WTC11 (cell line): ENCODE results near the gene NAGS. TPM values are rescaled to one million over a fixed set of nuclear protein-coding genes. Genes with fewer than 3 reads are reported as not detected.

Source experiments
- ATAC-seq: fragments of 200-7000 bp; cut with Tn5 transposase; 2 replicates; pipeline ENCODE4 v1.10.0; 2021; ENCODE audit warnings: mild to moderate bottlenecking, moderate library complexity
- CTCF ChIA-PET: fragments of 300-600 bp; sonication (Branson Sonifier 250); formaldehyde crosslinking; loops from one replicate; lab custom pipeline; 2021; ENCODE audit warnings: antibody characterized with exemption; lab: Charles Lee
- POLR2A ChIA-PET: fragments of 350-600 bp; sonication (Branson Sonifier 250); formaldehyde crosslinking; loops from one replicate; lab custom pipeline; 2021; ENCODE audit warnings: antibody characterized with exemption; lab: Charles Lee
- DNase-seq: peaks from one replicate; pipeline ENCODE4 v3.0.0; 2021; ENCODE audit warnings: low spot score
- H3K27ac Mint-ChIP-seq: 2 replicates; pipeline ENCODE4 v1.8.0; 2021; ENCODE audit warnings: mixed read lengths
- H3K27me3 Mint-ChIP-seq: 2 replicates; pipeline ENCODE4 v1.8.0; 2021; ENCODE audit warnings: low read depth, mild to moderate bottlenecking, moderate library complexity, mixed read lengths
- H3K36me3 Mint-ChIP-seq: 2 replicates; pipeline ENCODE4 v1.8.0; 2021; ENCODE audit warnings: mixed read lengths
- H3K4me1 Mint-ChIP-seq: 2 replicates; pipeline ENCODE4 v1.8.0; 2022; ENCODE audit warnings: mixed read lengths
- H3K4me3 Mint-ChIP-seq: 2 replicates; pipeline ENCODE4 v1.8.0; 2021; ENCODE audit warnings: mild to moderate bottlenecking, moderate library complexity, mixed read lengths
- H3K9me3 Mint-ChIP-seq: 2 replicates; pipeline ENCODE4 v1.8.0; 2021; ENCODE audit warnings: mixed read lengths
- AFF4 ChIP-seq: sonication (generic); formaldehyde crosslinking; IDR thresholded peaks from 2 replicates; pipeline ENCODE4 v1.8.1; 2023; ENCODE audit warnings: mild to moderate bottlenecking, missing genetic modification reagents, borderline replicate concordance
- ATF3 ChIP-seq: sonication (generic); formaldehyde crosslinking; conservative IDR thresholded peaks from 2 replicates; pipeline ENCODE4 v1.8.1; 2022; ENCODE audit warnings: mild to moderate bottlenecking, missing genetic modification reagents
- CBFB ChIP-seq: sonication (generic); formaldehyde crosslinking; IDR thresholded peaks from 2 replicates; pipeline ENCODE4 v1.8.1; 2022; ENCODE audit warnings: mild to moderate bottlenecking, low read depth, missing genetic modification reagents
- CTCF ChIP-seq: fragments of 200-600 bp; IDR thresholded peaks from 2 replicates; pipeline ENCODE4 v1.8.0; 2022; ENCODE audit warnings: antibody characterized with exemption
- E2F1 ChIP-seq: sonication (generic); formaldehyde crosslinking; IDR thresholded peaks from 2 replicates; pipeline ENCODE4 v1.8.0; 2022; ENCODE audit warnings: mild to moderate bottlenecking, missing genetic modification reagents
- ELF4 ChIP-seq: sonication (generic); formaldehyde crosslinking; IDR thresholded peaks from 2 replicates; pipeline ENCODE4 v1.8.1; 2022; ENCODE audit warnings: low read depth, mild to moderate bottlenecking, moderate library complexity, missing genetic modification reagents
- ESRRA ChIP-seq: sonication (generic); formaldehyde crosslinking; IDR thresholded peaks from 2 replicates; pipeline ENCODE4 v1.8.1; 2022; ENCODE audit warnings: mild to moderate bottlenecking, missing genetic modification reagents, borderline replicate concordance
- ETV6 ChIP-seq: sonication (generic); formaldehyde crosslinking; IDR thresholded peaks from 2 replicates; pipeline ENCODE4 v1.8.1; 2022; ENCODE audit warnings: mild to moderate bottlenecking, missing genetic modification reagents
- JAZF1 ChIP-seq: fragments of 250-450 bp; sonication (Bioruptor Pico); IDR thresholded peaks from 2 replicates; pipeline ENCODE4 v1.9.0; 2021; ENCODE audit warnings: moderate library complexity, mild to moderate bottlenecking, inconsistent platforms
- MAX ChIP-seq: sonication (generic); formaldehyde crosslinking; IDR thresholded peaks from 2 replicates; pipeline ENCODE4 v1.8.0; 2022; ENCODE audit warnings: mild to moderate bottlenecking, missing genetic modification reagents
- MLX ChIP-seq: sonication (generic); formaldehyde crosslinking; IDR thresholded peaks from 2 replicates; pipeline ENCODE4 v1.8.1; 2023; ENCODE audit warnings: mild to moderate bottlenecking, missing genetic modification reagents, moderate library complexity
- NFE2L1 ChIP-seq: sonication (generic); formaldehyde crosslinking; IDR thresholded peaks from 2 replicates; pipeline ENCODE4 v1.8.1; 2023; ENCODE audit warnings: missing genetic modification reagents
- SMAD3 ChIP-seq: sonication (generic); formaldehyde crosslinking; IDR thresholded peaks from 2 replicates; pipeline ENCODE4 v1.8.0; 2022; ENCODE audit warnings: missing genetic modification reagents, mild to moderate bottlenecking, borderline replicate concordance
- TCF7 ChIP-seq: sonication (generic); formaldehyde crosslinking; IDR thresholded peaks from 2 replicates; pipeline ENCODE4 v1.8.0; 2022; ENCODE audit warnings: mild to moderate bottlenecking, low read depth, missing genetic modification reagents, moderate library complexity
- USF2 ChIP-seq: sonication (generic); formaldehyde crosslinking; IDR thresholded peaks from 2 replicates; pipeline ENCODE4 v1.8.1; 2023; ENCODE audit warnings: mild to moderate bottlenecking, missing genetic modification reagents, moderate library complexity
- ZBTB21 ChIP-seq: sonication (generic); formaldehyde crosslinking; IDR thresholded peaks from 2 replicates; pipeline ENCODE4 v1.8.1; 2023; ENCODE audit warnings: mild to moderate bottlenecking, missing genetic modification reagents, borderline replicate concordance
- ZNF317 ChIP-seq: sonication (generic); formaldehyde crosslinking; IDR thresholded peaks from 2 replicates; pipeline ENCODE4 v1.8.1; 2023; ENCODE audit warnings: low read depth, mild to moderate bottlenecking, moderate library complexity, missing genetic modification reagents, borderline replicate concordance
- ZNF396 ChIP-seq: fragments of 250-450 bp; sonication (Bioruptor Pico); IDR thresholded peaks from 2 replicates; pipeline ENCODE4 v1.8.0; 2021; ENCODE audit warnings: mild to moderate bottlenecking, moderate library complexity, borderline replicate concordance
- ZNF416 ChIP-seq: fragments of 250-450 bp; sonication (Bioruptor Pico); IDR thresholded peaks from 2 replicates; pipeline ENCODE4 v1.9.0; 2021; ENCODE audit warnings: mild to moderate bottlenecking, inconsistent platforms
- total RNA-seq: library from RNA; stranded (reverse); gene quantifications from 3 replicates; pipeline ENCODE4 v1.2.3, GENCODE V29; 2021

Gene NAGS
- total RNA-seq, 1 experiment from 2014 or later = 8.6 TPM

- no peak for TF ChIP-seq CTCF
- TF ChIP-seq ZBTB21 (CRISPR knock-in tag) = no peak
- TF ChIP-seq ESRRA (CRISPR knock-in tag) = no peak
- TF ChIP-seq TCF7 (CRISPR knock-in tag) = no peak
Measured at GRCh38 chr17:43979011-43979410, 25.4 kb upstream of the NAGS start (continued).

- TF ChIP-seq E2F1 (CRISPR knock-in tag) = no peak
- no peak for TF ChIP-seq SMAD3 (CRISPR knock-in tag)
- TF ChIP-seq MLX (CRISPR knock-in tag) = no peak
- TF ChIP-seq ELF4 (CRISPR knock-in tag) = no peak
- TF ChIP-seq JAZF1 (CRISPR knock-in tag) = no peak
- TF ChIP-seq CBFB = no peak
- no peak for TF ChIP-seq ZNF416 (CRISPR knock-in tag)
- TF ChIP-seq AFF4 (CRISPR knock-in tag) = no peak
- TF ChIP-seq ZNF317 (CRISPR knock-in tag) = no peak
- no peak for TF ChIP-seq USF2 (CRISPR knock-in tag)
- no peak for TF ChIP-seq NFE2L1 (CRISPR knock-in tag)
- no peak for TF ChIP-seq ETV6 (CRISPR knock-in tag)
- no peak for TF ChIP-seq ZNF396
- TF ChIP-seq MAX (CRISPR knock-in tag) = no peak
- TF ChIP-seq ATF3 (CRISPR knock-in tag) = no peak
- CTCF ChIA-PET = interaction anchor here (0.6 to 1.3 kb wide), 6 partner anchors 8 to 166 kb away, joined by 3 to 4 read pairs (median 3); partner anchors contain the start of gene PYY
- H3K9me3 Mint-ChIP-seq = no peaks in the 10 kb centered on the region
Measured at GRCh38 chr17:43979671-43980070, 24.8 kb upstream of the NAGS start.

More at GRCh38 chr17:43979671-43980070, 24.8 kb upstream of the NAGS start:
- Mint-ChIP-seq H3K27ac (no peak overlapping the region), H3K4me1 (peaks cover 4% of the 10 kb centered on the region; the same call in 1 of the 2 replicates), H3K36me3 (no peaks in the 10 kb centered on the region), H3K4me3 (no peak overlapping the region), H3K27me3 (peaks cover 24% of the 10 kb centered on the region)
- DNase-seq (no peak), ATAC-seq (no peak)
- POLR2A ChIA-PET = interaction anchor here (1.0 kb wide), 1 partner anchor 17 kb away, joined by 3 read pairs; no protein-coding TSS in a partner anchor
